GM12878 (cell line): ENCODE data around the gene COL25A1. TPM values are rescaled to one million over a fixed set of nuclear protein-coding genes. Genes with fewer than 3 reads are reported as not detected.

Experiments used
- IKZF2 ChIP-seq, 2 experiments: fragments of 450-650 bp; IDR thresholded peaks; 2 replicates each; pipeline ENCODE4 v1.6.1; 2017; ENCODE audit warnings: mild to moderate bottlenecking in 2 of 2, moderate library complexity in 2 of 2
- PKNOX1 ChIP-seq: fragments of 450-650 bp; IDR thresholded peaks from 2 replicates; pipeline ENCODE4 v1.6.1; 2016; ENCODE audit warnings: mild to moderate bottlenecking
- polyA plus RNA-seq, 11 experiments: library from polyadenylated mRNA; depleted of rRNA in 4 of 11; unstranded in 6 of 11; stranded (reverse) in 5 of 11; fragments of >200 nt; fragmentation: Nextera tagmentation in 4 of 11; fragmentation: Illumina TruSeq in 1 of 11; extraction: Ambion mirVana in 4 of 11; extraction: Trizol in 1 of 11; gene quantifications; 1 replicate in 1 of 11; 2 replicates in 10 of 11; pipeline versions ENCODE4 v1.2.1 to v1.2.3, GENCODE V29; 2011 to 2016; ENCODE audit warnings: inconsistent platforms in 2 of 11, missing spikeins in 2 of 11, low read depth in 1 of 11
- total RNA-seq, 4 experiments: library from RNA; depleted of rRNA in 3 of 4; stranded (reverse); fragments of >200 nt in 3 of 4; fragmentation: Illumina TruSeq in 1 of 4; extraction: Trizol in 1 of 4; gene quantifications; 2 replicates each; pipeline versions ENCODE4 v1.2.1 to v1.2.3, GENCODE V29; 2013 to 2021
- TF ChIP-seq, protein P1 (sequence below): fragments of 450-650 bp; IDR thresholded peaks from 2 replicates; pipeline ENCODE4 v1.6.1; 2016; ENCODE audit warnings: mild to moderate bottlenecking, moderate library complexity, borderline replicate concordance
- TF ChIP-seq, protein P2 (sequence below): IDR thresholded peaks from 2 replicates; pipeline ENCODE4 v1.6.1; 2011; ENCODE audit warnings: mild to moderate bottlenecking, low read depth, low read length, moderate library complexity; ENCODE audit not compliant: insufficient replicate concordance

COL25A1 gene
- total and polyA plus RNA-seq, 10 of the 15 experiments (the other 5 are each of a cell fraction or from before 2014, with no cell fraction given), result 0.01 to 0.26 (median 0.12) TPM; not detected in 6

DNA sequence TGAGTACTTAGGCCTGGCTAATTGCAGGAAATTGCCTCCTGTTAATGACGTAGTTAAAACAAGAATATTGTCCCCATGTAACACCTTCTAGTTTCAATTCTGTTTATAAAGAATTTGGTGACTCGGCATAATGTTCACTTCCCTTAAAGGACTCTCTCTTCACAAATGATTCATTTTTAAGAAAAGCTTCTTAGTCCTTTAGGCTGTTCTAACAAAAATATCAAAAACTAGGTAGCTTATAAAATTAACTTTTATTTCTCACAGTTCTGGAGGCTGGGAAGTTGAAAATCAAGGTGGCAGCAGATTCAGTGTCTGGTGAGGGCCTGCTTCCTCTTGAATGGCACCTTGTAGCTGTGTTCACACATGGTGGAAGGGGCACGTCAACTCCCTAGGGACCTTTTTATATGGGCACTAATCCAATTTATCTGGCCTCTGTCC is 23.8 kb downstream of the COL25A1 start (continued):
- TF ChIP-seq, protein P1, sequence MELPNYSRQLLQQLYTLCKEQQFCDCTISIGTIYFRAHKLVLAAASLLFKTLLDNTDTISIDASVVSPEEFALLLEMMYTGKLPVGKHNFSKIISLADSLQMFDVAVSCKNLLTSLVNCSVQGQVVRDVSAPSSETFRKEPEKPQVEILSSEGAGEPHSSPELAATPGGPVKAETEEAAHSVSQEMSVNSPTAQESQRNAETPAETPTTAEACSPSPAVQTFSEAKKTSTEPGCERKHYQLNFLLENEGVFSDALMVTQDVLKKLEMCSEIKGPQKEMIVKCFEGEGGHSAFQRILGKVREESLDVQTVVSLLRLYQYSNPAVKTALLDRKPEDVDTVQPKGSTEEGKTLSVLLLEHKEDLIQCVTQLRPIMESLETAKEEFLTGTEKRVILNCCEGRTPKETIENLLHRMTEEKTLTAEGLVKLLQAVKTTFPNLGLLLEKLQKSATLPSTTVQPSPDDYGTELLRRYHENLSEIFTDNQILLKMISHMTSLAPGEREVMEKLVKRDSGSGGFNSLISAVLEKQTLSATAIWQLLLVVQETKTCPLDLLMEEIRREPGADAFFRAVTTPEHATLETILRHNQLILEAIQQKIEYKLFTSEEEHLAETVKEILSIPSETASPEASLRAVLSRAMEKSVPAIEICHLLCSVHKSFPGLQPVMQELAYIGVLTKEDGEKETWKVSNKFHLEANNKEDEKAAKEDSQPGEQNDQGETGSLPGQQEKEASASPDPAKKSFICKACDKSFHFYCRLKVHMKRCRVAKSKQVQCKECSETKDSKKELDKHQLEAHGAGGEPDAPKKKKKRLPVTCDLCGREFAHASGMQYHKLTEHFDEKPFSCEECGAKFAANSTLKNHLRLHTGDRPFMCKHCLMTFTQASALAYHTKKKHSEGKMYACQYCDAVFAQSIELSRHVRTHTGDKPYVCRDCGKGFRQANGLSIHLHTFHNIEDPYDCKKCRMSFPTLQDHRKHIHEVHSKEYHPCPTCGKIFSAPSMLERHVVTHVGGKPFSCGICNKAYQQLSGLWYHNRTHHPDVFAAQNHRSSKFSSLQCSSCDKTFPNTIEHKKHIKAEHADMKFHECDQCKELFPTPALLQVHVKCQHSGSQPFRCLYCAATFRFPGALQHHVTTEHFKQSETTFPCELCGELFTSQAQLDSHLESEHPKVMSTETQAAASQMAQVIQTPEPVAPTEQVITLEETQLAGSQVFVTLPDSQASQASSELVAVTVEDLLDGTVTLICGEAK, result peak; percentile 49; the same call in 1 of the 2 replicates
- peak; percentile 68 for TF ChIP-seq PKNOX1
- TF ChIP-seq, protein P2, sequence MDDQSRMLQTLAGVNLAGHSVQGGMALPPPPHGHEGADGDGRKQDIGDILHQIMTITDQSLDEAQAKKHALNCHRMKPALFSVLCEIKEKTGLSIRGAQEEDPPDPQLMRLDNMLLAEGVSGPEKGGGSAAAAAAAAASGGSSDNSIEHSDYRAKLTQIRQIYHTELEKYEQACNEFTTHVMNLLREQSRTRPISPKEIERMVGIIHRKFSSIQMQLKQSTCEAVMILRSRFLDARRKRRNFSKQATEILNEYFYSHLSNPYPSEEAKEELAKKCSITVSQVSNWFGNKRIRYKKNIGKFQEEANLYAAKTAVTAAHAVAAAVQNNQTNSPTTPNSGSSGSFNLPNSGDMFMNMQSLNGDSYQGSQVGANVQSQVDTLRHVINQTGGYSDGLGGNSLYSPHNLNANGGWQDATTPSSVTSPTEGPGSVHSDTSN, result no peak
- peak; percentile 73 to 75 for TF ChIP-seq IKZF2 (IDR thresholded peaks at IDR 0.05)
